ENCODE measurements around the gene SLC25A39. TPM values are rescaled to one million over a fixed set of nuclear protein-coding genes. Genes with fewer than 3 reads are reported as not detected.

Gene SLC25A39
- total and polyA plus RNA-seq, 8 donors: 55.5 to 121 (median 91.8) TPM

GRCh38 chr17:44272321-44272951, 52.2 kb downstream of the SLC25A39 start:
- Histone ChIP-seq H3K4me3 (no peak overlapping the region), H3K27ac (no peak overlapping the region), H3K4me1 (no peaks in the 10 kb centered on the region), H3K9me3 (no peaks in the 10 kb centered on the region), H3K36me3 (no peaks in the 10 kb centered on the region), H3K27me3 (no peaks in the 10 kb centered on the region)
- ATAC-seq: no peak
- TF ChIP-seq CTCF (IDR thresholded peaks at IDR 0.05): no peak
- intact Hi-C loops (cut with DNase I): no loop called here
- no peak for DNase-seq

Other genes starting within 250 kb of the SLC25A39 start
- 10 to 100 TPM; 28.0 to 43.5 TPM for gene HDAC5, start 201.2 kb downstream of the SLC25A39 start, total RNA-seq
- 10 to 100 TPM; 56.7 to 61.4 (median 57.8) TPM for gene HDAC5, start 201.2 kb downstream of the SLC25A39 start, polyA plus RNA-seq (ENCODE audit: insufficient read length in 6 of 6)
- gene HROB, start 182.9 kb downstream of the SLC25A39 start, total RNA-seq: 1 to 10 TPM; 2.3 to 2.7 TPM
- 1 to 10 TPM; 4.0 to 6.7 (median 5.2) TPM for gene HROB, start 182.9 kb downstream of the SLC25A39 start, polyA plus RNA-seq (ENCODE audit: insufficient read length in 6 of 6)
- not detected for gene ASB16, start 154.1 kb downstream of the SLC25A39 start, total RNA-seq
- 1 to 10 TPM; 2.4 to 3.8 (median 3.5) TPM for gene ASB16, start 154.1 kb downstream of the SLC25A39 start, polyA plus RNA-seq (ENCODE audit: insufficient read length in 6 of 6)
- gene TMUB2, start 137.9 kb downstream of the SLC25A39 start, total RNA-seq: 10 to 100 TPM; 33.6 to 41.8 TPM
- 10 to 100 TPM; 50.6 to 56.7 (median 53.6) TPM for gene TMUB2, start 137.9 kb downstream of the SLC25A39 start, polyA plus RNA-seq (ENCODE audit: insufficient read length in 6 of 6)
- 10 to 100 TPM; 51.3 to 81.8 TPM for gene ATXN7L3, start 124.9 kb downstream of the SLC25A39 start, total RNA-seq
- gene ATXN7L3, start 124.9 kb downstream of the SLC25A39 start, polyA plus RNA-seq (ENCODE audit: insufficient read length in 6 of 6): 10 to 100 TPM; 51.9 to 75.4 (median 62.5) TPM
- gene UBTF, start 105.1 kb downstream of the SLC25A39 start, total RNA-seq: 10 to 100 TPM; 65.5 to 66.9 TPM
- 100 to 1,000 TPM; 102 to 136 (median 116) TPM for gene UBTF, start 105.1 kb downstream of the SLC25A39 start, polyA plus RNA-seq (ENCODE audit: insufficient read length in 6 of 6)
- 1 to 10 TPM in 1 of 2 donors, under 1 TPM in 1; 0.58 to 1.4 TPM for gene SLC4A1, start 56.7 kb downstream of the SLC25A39 start, total RNA-seq
- gene SLC4A1, start 56.7 kb downstream of the SLC25A39 start, polyA plus RNA-seq (ENCODE audit: insufficient read length in 6 of 6): 10 to 100 TPM in 4 of 6 donors, 1 to 10 TPM in 2; 6.9 to 22.7 (median 14.2) TPM
- gene RUNDC3A, start 16.2 kb downstream of the SLC25A39 start, total RNA-seq: under 1 TPM; 0.08 to 0.38 TPM
- gene RUNDC3A, start 16.2 kb downstream of the SLC25A39 start, polyA plus RNA-seq (ENCODE audit: insufficient read length in 6 of 6): 1 to 10 TPM; 1.8 to 6.3 (median 2.4) TPM
- 100 to 1,000 TPM; 563 to 616 TPM for gene GRN, start 20.5 kb upstream of the SLC25A39 start, total RNA-seq
- gene GRN, start 20.5 kb upstream of the SLC25A39 start, polyA plus RNA-seq (ENCODE audit: insufficient read length in 6 of 6): 100 to 1,000 TPM; 199 to 261 (median 226) TPM
- 1 to 10 TPM; 1.4 to 4.3 TPM for gene FAM171A2, start 39.0 kb upstream of the SLC25A39 start, total RNA-seq
- gene FAM171A2, start 39.0 kb upstream of the SLC25A39 start, polyA plus RNA-seq (ENCODE audit: insufficient read length in 6 of 6): 10 to 100 TPM; 24.0 to 34.0 (median 31.7) TPM
- gene ITGA2B, start 64.8 kb upstream of the SLC25A39 start, total RNA-seq: 1 to 10 TPM; 3.2 to 6.7 TPM
- gene ITGA2B, start 64.8 kb upstream of the SLC25A39 start, polyA plus RNA-seq (ENCODE audit: insufficient read length in 6 of 6): 1 to 10 TPM; 7.4 to 10.0 (median 8.6) TPM
- gene GPATCH8, start 178.6 kb upstream of the SLC25A39 start, total RNA-seq: 10 to 100 TPM; 29.8 to 34.0 TPM
- 10 to 100 TPM; 51.8 to 57.5 (median 54.5) TPM for gene GPATCH8, start 178.6 kb upstream of the SLC25A39 start, polyA plus RNA-seq (ENCODE audit: insufficient read length in 6 of 6)
- 10 to 100 TPM in 1 of 2 donors, 1 to 10 TPM in 1; 9.8 to 12.1 TPM for gene FZD2, start 232.7 kb upstream of the SLC25A39 start, total RNA-seq
- gene FZD2, start 232.7 kb upstream of the SLC25A39 start, polyA plus RNA-seq (ENCODE audit: insufficient read length in 6 of 6): 10 to 100 TPM; 22.5 to 36.7 (median 29.0) TPM

All from left lung (tissue), 10 donors.